Smooth muscle cell of the brain vasculature (primary cell): ENCODE results near the gene COL6A5.
"Not testable (repeated sequence)": the region's sequence is repeated elsewhere in the genome, so short reads cannot be mapped to it uniquely, and the experiment has no call there.

Source experiments
- DNase-seq: peaks from one replicate; pipeline ENCODE4 v3.0.0-alpha.2; 2012; ENCODE audit warnings: low read depth, low spot score

The COL6A5 gene

GRCh38 chr3:130386604-130387263, 41.3 kb downstream of the COL6A5 start:
- no peak for DNase-seq

- no peak for DNase-seq
Measured at GRCh38 chr3:130389743-130390478, 44.4 kb downstream of the COL6A5 start.

- no peak for DNase-seq
Measured at GRCh38 chr3:130392266-130392665, 46.8 kb downstream of the COL6A5 start.

- DNase-seq = no peak
Measured at GRCh38 chr3:130393594-130393993, 48.1 kb downstream of the COL6A5 start.

GRCh38 chr3:130395331-130395730, 49.9 kb downstream of the COL6A5 start:
- DNase-seq = no peak

- peak; percentile 61 for DNase-seq
Measured at GRCh38 chr3:130395916-130396315, 50.4 kb downstream of the COL6A5 start.

- no peak for DNase-seq
Measured at GRCh38 chr3:130404401-130404800, 58.9 kb downstream of the COL6A5 start.

- DNase-seq = no peak
Measured at GRCh38 chr3:130405956-130406355, 60.5 kb downstream of the COL6A5 start.

GRCh38 chr3:130408253-130408652, 62.8 kb downstream of the COL6A5 start:
- not testable (repeated sequence) for DNase-seq

GRCh38 chr3:130411320-130411719, 65.8 kb downstream of the COL6A5 start:
- no peak for DNase-seq

GRCh38 chr3:130412991-130413560, 67.6 kb downstream of the COL6A5 start:
- DNase-seq = no peak

- no peak for DNase-seq
Measured at GRCh38 chr3:130414457-130414856, 69.0 kb downstream of the COL6A5 start.

GRCh38 chr3:130420466-130420865, 75.0 kb downstream of the COL6A5 start:
- DNase-seq = no peak

GRCh38 chr3:130423064-130423463, 77.6 kb downstream of the COL6A5 start:
- DNase-seq = no peak

GRCh38 chr3:130424837-130425236, 79.4 kb downstream of the COL6A5 start:
- no peak for DNase-seq

- DNase-seq = no peak
Measured at GRCh38 chr3:130425484-130425883, 80.0 kb downstream of the COL6A5 start.

- DNase-seq = no peak
Measured at GRCh38 chr3:130426206-130426605, 80.7 kb downstream of the COL6A5 start.

- DNase-seq = no peak
Measured at GRCh38 chr3:130428871-130429712, 83.6 kb downstream of the COL6A5 start.

GRCh38 chr3:130429713-130430023, 84.2 kb downstream of the COL6A5 start:
- DNase-seq = no peak

GRCh38 chr3:130430266-130430665, 84.8 kb downstream of the COL6A5 start:
- no peak for DNase-seq

GRCh38 chr3:130432086-130432485, 86.6 kb downstream of the COL6A5 start:
- DNase-seq = not testable (repeated sequence)

- no peak for DNase-seq
Measured at GRCh38 chr3:130433306-130433705, 87.8 kb downstream of the COL6A5 start.
